HepG2 (cell line): Measurements from ENCODE around the gene INSYN2B. TPM values are rescaled to one million over a fixed set of nuclear protein-coding genes. Genes with fewer than 3 reads are reported as not detected.

Experiments
- ATAC-seq: fragments of 200-7000 bp; cut with Tn5 transposase; 3 replicates; pipeline ENCODE4 v1.9.1; 2020; ENCODE audit warnings: mild to moderate bottlenecking, moderate library complexity
- BruUV-seq: library from RNA; stranded (reverse); fragments of 400-500 nt; replicated peaks from 2 replicates; lab custom pipeline; 2021; lab: Mats Ljungman, UMichigan
- CTCF ChIA-PET: fragments of 300-600 bp; formaldehyde crosslinking; extraction: SDS; loops from one replicate; lab custom pipeline; 2021; ENCODE audit warnings: low total read pairs, inconsistent platforms, low intra/inter-chr PET ratio; lab: Yijun Ruan, JAX
- POLR2A ChIA-PET: fragments of 350-600 bp; sonication (Branson Sonifier 250); formaldehyde crosslinking; loops from one replicate; lab custom pipeline; 2020; ENCODE audit warnings: antibody characterized with exemption, inconsistent platforms; lab: Yijun Ruan, JAX
- DNase-seq: peaks from one replicate; pipeline ENCODE4 v3.0.0-alpha.2; 2015; ENCODE audit warnings: low spot score
- FAIRE-seq: peaks from 3 replicates; lab custom pipeline; 2011; peaks lifted over from hg19 to GRCh38; lab: Jason Lieb, UNC
- H2AFZ ChIP-seq: one replicate; pipeline ENCODE4 v1.6.1; 2011; ENCODE audit warnings: low read length, inconsistent platforms
- H3K27ac ChIP-seq: fragments of 300-600 bp; 3 replicates; pipeline ENCODE4 v1.8.0; 2011; ENCODE audit warnings: mixed run types, mild to moderate bottlenecking, mixed read lengths, low read length, inconsistent platforms; ENCODE audit not compliant: insufficient read depth; ENCODE audit errors: extremely low read length
- H3K27me3 ChIP-seq, 2 experiments: fragments of 200-600 bp in 1 of 2; 2 replicates in 1 of 2; 3 replicates in 1 of 2; pipeline versions ENCODE4 v1.6.0 to v1.8.0; 2011; ENCODE audit warnings: low read length in 2 of 2, mild to moderate bottlenecking in 2 of 2, moderate library complexity in 2 of 2, inconsistent platforms in 1 of 2; ENCODE audit not compliant: insufficient read depth in 2 of 2, control insufficient read depth in 1 of 2
- H3K36me3 ChIP-seq, 2 experiments: fragments of 200-600 bp in 1 of 2; replicated peaks in 1 of 2; 2 replicates in 1 of 2; 3 replicates in 1 of 2; pipeline versions ENCODE4 v1.5.1 to v1.8.0; 2011; ENCODE audit warnings: low read length in 2 of 2, inconsistent platforms in 1 of 2; ENCODE audit not compliant: insufficient read depth in 2 of 2, control insufficient read depth in 1 of 2
- H3K4me1 ChIP-seq: 2 replicates; pipeline ENCODE4 v1.5.1; 2012; ENCODE audit warnings: low read length, inconsistent platforms; ENCODE audit not compliant: insufficient read depth
- H3K4me2 ChIP-seq: 2 replicates; pipeline ENCODE4 v1.6.0; 2011; ENCODE audit warnings: low read depth, low read length, inconsistent platforms
- H3K4me3 ChIP-seq, 3 experiments: fragments of 200-600 bp in 1 of 3; sonication (generic), shearing (Covaris generic) in 1 of 3; replicated peaks in 1 of 3; 2 replicates each; pipeline ENCODE4 v1.5.1; 2011 to 2016; ENCODE audit warnings: low read length in 3 of 3, inconsistent platforms in 2 of 3, low read depth in 2 of 3, mild to moderate bottlenecking in 2 of 3, control low read depth in 1 of 3, mixed read lengths in 1 of 3; ENCODE audit not compliant: insufficient read depth in 1 of 3
- H3K79me2 ChIP-seq: one replicate; pipeline ENCODE4 v1.6.1; 2011; ENCODE audit warnings: low read length, inconsistent platforms; ENCODE audit not compliant: insufficient read depth
- H3K9ac ChIP-seq: 2 replicates; pipeline ENCODE4 v1.6.0; 2011; ENCODE audit warnings: mild to moderate bottlenecking, low read depth, low read length, inconsistent platforms; ENCODE audit not compliant: insufficient read depth
- H3K9me3 ChIP-seq: 2 replicates; pipeline ENCODE4 v1.5.1; 2012; ENCODE audit warnings: mild to moderate bottlenecking, low read length
- H4K20me1 ChIP-seq: 2 replicates; pipeline ENCODE4 v1.6.0; 2011; ENCODE audit warnings: inconsistent platforms, mild to moderate bottlenecking, low read length, moderate library complexity; ENCODE audit not compliant: insufficient read depth
- ATM ChIP-seq: fragments of 450-650 bp; IDR thresholded peaks from 2 replicates; pipeline ENCODE4 v1.7.1; 2017; ENCODE audit warnings: mild to moderate bottlenecking, borderline replicate concordance
- ELK4 ChIP-seq: sonication (generic); formaldehyde crosslinking; IDR thresholded peaks from 2 replicates; pipeline ENCODE4 v1.9.0; 2021; ENCODE audit warnings: missing genetic modification reagents, borderline replicate concordance
- MAFG ChIP-seq: sonication (generic); formaldehyde crosslinking; IDR thresholded peaks from 2 replicates; pipeline ENCODE4 v1.5.1; 2020; ENCODE audit warnings: mild to moderate bottlenecking, missing genetic modification reagents
- RFX5 ChIP-seq: IDR thresholded peaks from 2 replicates; pipeline ENCODE4 v1.6.1; 2011; ENCODE audit warnings: low read depth, low read length, improper control_type of control experiment
- SOX5 ChIP-seq: IDR thresholded peaks from 2 replicates; pipeline ENCODE4 v1.6.1; 2016; ENCODE audit warnings: borderline replicate concordance
- ZBTB38 ChIP-seq: sonication (generic); formaldehyde crosslinking; IDR thresholded peaks from 2 replicates; pipeline ENCODE4 v1.5.1; 2020; ENCODE audit warnings: mild to moderate bottlenecking, missing genetic modification reagents
- ZFP1 ChIP-seq: IDR thresholded peaks from 2 replicates; pipeline ENCODE4 v1.6.1; 2016
- ZNF30 ChIP-seq: sonication (generic); formaldehyde crosslinking; IDR thresholded peaks from 2 replicates; pipeline ENCODE4 v1.5.0; 2020; ENCODE audit warnings: mild to moderate bottlenecking, missing genetic modification reagents
- ZNF44 ChIP-seq: sonication (generic); formaldehyde crosslinking; IDR thresholded peaks from 2 replicates; pipeline ENCODE4 v1.5.1; 2020; ENCODE audit warnings: mild to moderate bottlenecking, missing genetic modification reagents
- ZNF550 ChIP-seq: sonication (generic); formaldehyde crosslinking; IDR thresholded peaks from 2 replicates; pipeline ENCODE4 v1.4.0; 2020; ENCODE audit warnings: mild to moderate bottlenecking, missing genetic modification reagents, borderline replicate concordance
- ZZZ3 ChIP-seq: sonication (generic); formaldehyde crosslinking; IDR thresholded peaks from 2 replicates; pipeline ENCODE4 v1.4.0; 2020; ENCODE audit warnings: missing genetic modification reagents, mild to moderate bottlenecking, borderline replicate concordance
- WGBS: methylation state at CpG from one replicate; pipeline ENCODE4 v1.1.6; 2017; ENCODE audit warnings: low lambda C conversion rate; 5-methylcytosine and 5-hydroxymethylcytosine counted together
- in situ Hi-C: cut with HindIII; loops from 2 replicates; pipeline ENCODE4 v1.10.0; 2017; ENCODE audit warnings: low pct_unique_long_range_greater_than_20kb; ENCODE audit not compliant: extremely low pct_ligation_motif_present
- intact Hi-C: fragments of 100-400 bp; cut with micrococcal nuclease; formaldehyde crosslinking; loops from one replicate; pipeline ENCODE4 v1.10.0; 2022; ENCODE audit not compliant: unreplicated experiment
- polyA plus RNA-seq, 8 experiments: library from polyadenylated mRNA; depleted of rRNA in 3 of 8; stranded (reverse) in 7 of 8; unstranded in 1 of 8; fragments of >200 nt; fragmentation: Illumina TruSeq in 4 of 8; extraction: Trizol in 4 of 8; gene quantifications; 2 replicates each; pipeline versions ENCODE4 v1.2.1 to v1.2.3, GENCODE V29; 2011 to 2016; ENCODE audit warnings: low read depth in 4 of 8, missing spikeins in 1 of 8, mixed read lengths in 1 of 8; ENCODE audit not compliant: insufficient read depth in 1 of 8
- total RNA-seq, 5 experiments: library from RNA; depleted of rRNA; stranded (reverse); fragments of >200 nt; fragmentation: Illumina TruSeq; extraction: Trizol; gene quantifications; 2 replicates each; pipeline ENCODE4 v1.2.3, GENCODE V29; 2016; ENCODE audit warnings: low read depth in 1 of 5
- TF ChIP-seq, protein P1 (sequence below): sonication (generic); formaldehyde crosslinking; IDR thresholded peaks from 2 replicates; pipeline ENCODE4 v1.4.0; 2020; ENCODE audit warnings: missing genetic modification reagents
- TF ChIP-seq, protein P2 (sequence below): IDR thresholded peaks from 2 replicates; pipeline ENCODE4 v1.6.1; 2012; ENCODE audit warnings: low read depth, low read length, improper control_type of control experiment

Gene INSYN2B
- total and polyA plus RNA-seq, 2 of the 13 experiments (the other 11 are each of a cell fraction or from before 2014, with no cell fraction given), result not detected

- Histone ChIP-seq H3K9me3 (no peaks in the 10 kb centered on the region), H3K79me2 (no peaks in the 10 kb centered on the region), H3K4me1 (no peaks in the 10 kb centered on the region), H3K36me3 (no peaks in the 10 kb centered on the region), H4K20me1 (no peaks in the 10 kb centered on the region), H2AFZ (no peak overlapping the region), H3K4me3 (no peak overlapping the region), H3K9ac (no peak overlapping the region), H3K4me2 (no peak overlapping the region), H3K27me3 (peaks cover 0 to 1% of the 10 kb centered on the region in 2 experiments; a peak in 2 of 5 replicates), H3K27ac (no peak overlapping the region)
- ATAC-seq, result no peak
- intact Hi-C loops, result no loop called here
- no TSS peak for BruUV-seq
- in situ Hi-C loops, result no loop called here
- no peak for FAIRE-seq
- no peak for DNase-seq
- WGBS, result 23% methylated on average over 4 of the region's 7 CpGs
- TF ChIP-seq ZNF30, result no peak
- TF ChIP-seq ZBTB38 (CRISPR knock-in tag), result no peak
- TF ChIP-seq, protein P1, sequence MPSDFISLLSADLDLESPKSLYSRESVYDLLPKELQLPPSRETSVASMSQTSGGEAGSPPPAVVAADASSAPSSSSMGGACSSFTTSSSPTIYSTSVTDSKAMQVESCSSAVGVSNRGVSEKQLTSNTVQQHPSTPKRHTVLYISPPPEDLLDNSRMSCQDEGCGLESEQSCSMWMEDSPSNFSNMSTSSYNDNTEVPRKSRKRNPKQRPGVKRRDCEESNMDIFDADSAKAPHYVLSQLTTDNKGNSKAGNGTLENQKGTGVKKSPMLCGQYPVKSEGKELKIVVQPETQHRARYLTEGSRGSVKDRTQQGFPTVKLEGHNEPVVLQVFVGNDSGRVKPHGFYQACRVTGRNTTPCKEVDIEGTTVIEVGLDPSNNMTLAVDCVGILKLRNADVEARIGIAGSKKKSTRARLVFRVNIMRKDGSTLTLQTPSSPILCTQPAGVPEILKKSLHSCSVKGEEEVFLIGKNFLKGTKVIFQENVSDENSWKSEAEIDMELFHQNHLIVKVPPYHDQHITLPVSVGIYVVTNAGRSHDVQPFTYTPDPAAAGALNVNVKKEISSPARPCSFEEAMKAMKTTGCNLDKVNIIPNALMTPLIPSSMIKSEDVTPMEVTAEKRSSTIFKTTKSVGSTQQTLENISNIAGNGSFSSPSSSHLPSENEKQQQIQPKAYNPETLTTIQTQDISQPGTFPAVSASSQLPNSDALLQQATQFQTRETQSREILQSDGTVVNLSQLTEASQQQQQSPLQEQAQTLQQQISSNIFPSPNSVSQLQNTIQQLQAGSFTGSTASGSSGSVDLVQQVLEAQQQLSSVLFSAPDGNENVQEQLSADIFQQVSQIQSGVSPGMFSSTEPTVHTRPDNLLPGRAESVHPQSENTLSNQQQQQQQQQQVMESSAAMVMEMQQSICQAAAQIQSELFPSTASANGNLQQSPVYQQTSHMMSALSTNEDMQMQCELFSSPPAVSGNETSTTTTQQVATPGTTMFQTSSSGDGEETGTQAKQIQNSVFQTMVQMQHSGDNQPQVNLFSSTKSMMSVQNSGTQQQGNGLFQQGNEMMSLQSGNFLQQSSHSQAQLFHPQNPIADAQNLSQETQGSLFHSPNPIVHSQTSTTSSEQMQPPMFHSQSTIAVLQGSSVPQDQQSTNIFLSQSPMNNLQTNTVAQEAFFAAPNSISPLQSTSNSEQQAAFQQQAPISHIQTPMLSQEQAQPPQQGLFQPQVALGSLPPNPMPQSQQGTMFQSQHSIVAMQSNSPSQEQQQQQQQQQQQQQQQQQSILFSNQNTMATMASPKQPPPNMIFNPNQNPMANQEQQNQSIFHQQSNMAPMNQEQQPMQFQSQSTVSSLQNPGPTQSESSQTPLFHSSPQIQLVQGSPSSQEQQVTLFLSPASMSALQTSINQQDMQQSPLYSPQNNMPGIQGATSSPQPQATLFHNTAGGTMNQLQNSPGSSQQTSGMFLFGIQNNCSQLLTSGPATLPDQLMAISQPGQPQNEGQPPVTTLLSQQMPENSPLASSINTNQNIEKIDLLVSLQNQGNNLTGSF (CRISPR knock-in tag), result no peak
- TF ChIP-seq, protein P2, sequence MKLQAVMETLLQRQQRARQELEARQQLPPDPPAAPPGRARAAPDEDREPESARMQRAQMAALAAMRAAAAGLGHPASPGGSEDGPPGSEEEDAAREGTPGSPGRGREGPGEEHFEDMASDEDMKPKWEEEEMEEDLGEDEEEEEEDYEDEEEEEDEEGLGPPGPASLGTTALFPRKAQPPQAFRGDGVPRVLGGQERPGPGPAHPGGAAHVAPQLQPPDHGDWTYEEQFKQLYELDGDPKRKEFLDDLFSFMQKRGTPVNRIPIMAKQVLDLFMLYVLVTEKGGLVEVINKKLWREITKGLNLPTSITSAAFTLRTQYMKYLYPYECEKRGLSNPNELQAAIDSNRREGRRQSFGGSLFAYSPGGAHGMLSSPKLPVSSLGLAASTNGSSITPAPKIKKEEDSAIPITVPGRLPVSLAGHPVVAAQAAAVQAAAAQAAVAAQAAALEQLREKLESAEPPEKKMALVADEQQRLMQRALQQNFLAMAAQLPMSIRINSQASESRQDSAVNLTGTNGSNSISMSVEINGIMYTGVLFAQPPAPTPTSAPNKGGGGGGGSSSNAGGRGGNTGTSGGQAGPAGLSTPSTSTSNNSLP, result no peak
- TF ChIP-seq SOX5 (CRISPR knock-in tag), result no peak
- no peak for TF ChIP-seq ZZZ3
- no peak for TF ChIP-seq ZFP1 (CRISPR knock-in tag)
- no peak for TF ChIP-seq RFX5
- TF ChIP-seq ZNF44 (CRISPR knock-in tag), result no peak
- TF ChIP-seq ELK4 (CRISPR knock-in tag), result no peak
- TF ChIP-seq MAFG (CRISPR knock-in tag), result no peak
- no peak for TF ChIP-seq ATM
- no peak for TF ChIP-seq ZNF550
- POLR2A ChIA-PET, result no interaction called here
- CTCF ChIA-PET, result no interaction called here
Measured at GRCh38 chr5:169941542-169941941, 38.8 kb downstream of the INSYN2B start.
